Cerebellar nuclear complex (tissue), 1 donor: ENCODE data around the gene TRPC1.
A peak's percentile ranks its signal among the peaks of the same experiment; 100 is the strongest.

Source experiments
- DNase-seq, 2 experiments: peaks; one replicate each; lab custom pipeline; 2025; lab: John Stamatoyannopoulos, UW

The TRPC1 gene

GRCh38 chr3:142839831-142840230 is 116.0 kb downstream of the TRPC1 start:
- no peak for DNase-seq

DNA sequence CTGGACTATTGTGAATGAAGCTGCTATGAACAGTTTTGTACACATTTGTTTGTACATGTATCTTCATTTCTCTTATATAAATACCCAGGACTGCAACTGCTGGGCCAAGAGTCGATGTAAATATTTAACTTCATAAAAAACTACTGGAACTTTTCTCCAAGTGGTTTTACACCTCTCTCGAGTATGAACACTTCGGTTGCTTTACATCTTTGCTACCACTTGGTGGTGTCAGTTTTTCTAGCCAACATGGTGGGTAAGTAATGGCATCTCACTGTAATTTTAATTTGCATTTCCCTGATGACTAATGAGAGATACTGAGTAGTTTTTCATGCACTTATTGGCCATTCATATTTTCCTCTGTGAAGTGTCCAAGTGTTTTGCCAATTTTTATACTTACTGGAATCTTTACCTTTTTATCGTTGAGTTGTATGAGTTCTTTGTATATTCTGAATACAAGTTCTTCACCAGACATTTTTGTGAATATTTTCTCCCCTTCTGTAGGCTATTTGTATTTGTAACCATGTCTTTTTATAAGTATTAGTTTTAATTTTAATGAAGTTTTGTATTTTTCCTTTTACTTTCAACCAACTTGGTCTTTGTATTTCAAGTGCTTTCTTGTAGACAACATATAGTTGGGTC is 120.6 kb downstream of the TRPC1 start:
- no peak for DNase-seq

DNA sequence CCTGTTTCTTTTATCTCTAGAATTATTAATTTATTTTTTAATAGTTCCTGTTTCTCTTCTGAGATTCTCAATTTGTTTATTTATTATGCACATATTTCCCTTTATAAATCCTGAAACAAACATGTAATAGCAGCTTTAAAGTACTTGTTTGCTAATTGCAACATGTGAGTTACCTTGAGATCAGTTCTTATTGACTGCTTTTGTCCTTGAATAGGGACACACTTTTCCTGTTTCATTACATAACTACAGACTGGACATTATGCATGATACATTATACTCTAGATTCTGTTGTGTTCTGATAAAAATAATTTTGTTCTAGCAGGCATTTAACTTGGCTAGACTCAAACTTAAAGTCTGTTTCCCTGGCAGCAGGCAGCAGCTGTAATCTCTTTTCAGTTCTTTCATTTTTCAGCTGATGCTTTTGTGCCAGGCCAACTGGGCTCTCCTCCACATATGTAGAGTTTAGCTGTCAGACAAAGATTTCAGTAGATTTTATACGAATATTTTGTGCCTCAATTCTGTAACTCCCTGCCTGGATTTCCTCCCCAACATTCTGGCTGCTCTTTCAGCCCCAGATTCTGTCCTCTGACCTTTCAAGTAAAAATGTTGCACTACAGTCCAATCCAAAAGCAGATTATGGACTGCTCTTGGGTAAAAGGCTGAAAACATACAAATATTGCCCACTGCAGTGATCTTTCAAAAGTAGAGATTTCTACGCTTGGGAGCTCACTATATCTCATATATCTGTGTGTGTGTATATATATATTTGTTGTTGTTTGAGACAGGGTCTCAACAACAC is 123.1 kb downstream of the TRPC1 start:
- DNase-seq = no peak

DNA sequence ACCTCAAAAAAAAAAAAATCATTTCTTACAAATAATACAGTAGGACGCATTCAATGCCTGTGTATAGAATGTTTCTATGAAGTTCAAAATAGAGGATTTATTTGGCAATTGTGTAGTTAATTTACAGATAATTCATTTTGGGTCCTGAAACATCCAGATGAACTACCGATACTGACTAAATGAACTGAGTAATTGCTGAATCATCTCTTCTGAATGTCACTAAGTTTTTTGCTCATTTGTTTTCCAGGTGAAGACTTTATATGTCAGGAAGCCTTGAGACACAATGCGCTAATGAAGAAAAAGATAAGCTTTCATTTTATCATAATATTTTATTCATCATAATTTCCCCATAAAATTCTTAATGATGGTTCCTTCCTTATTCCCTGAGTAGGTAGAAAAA is 125.3 kb downstream of the TRPC1 start:
- DNase-seq = no peak

DNA sequence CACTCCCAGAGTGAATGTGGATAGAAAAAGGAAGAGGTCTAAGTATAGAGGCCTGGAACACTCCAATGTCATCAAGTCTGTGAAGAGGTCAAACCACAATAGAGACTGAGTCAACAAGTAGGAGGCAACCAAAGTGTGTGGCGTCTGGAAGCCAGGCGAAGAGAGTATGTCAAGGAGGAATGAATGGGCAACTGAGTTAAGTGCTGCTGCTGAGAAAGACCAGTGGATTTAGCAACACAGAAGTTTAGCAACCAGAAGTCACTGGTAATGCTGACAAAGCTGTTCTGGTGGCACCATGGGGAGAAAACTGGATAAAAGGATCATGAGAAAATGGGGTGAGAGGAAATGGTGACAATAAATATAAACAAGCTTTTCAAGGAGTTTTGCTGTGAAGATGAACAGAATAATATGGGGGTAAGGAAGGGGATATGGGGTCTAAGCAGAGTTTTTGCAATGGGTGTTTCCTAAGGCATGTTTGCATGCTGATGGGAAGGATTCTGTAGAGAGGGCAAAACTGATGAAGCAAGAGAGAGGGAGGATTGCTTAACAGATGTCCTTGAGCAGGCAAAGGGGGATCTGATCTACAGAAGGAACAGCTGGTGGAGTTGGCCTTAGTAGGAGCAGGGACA is 126.7 kb downstream of the TRPC1 start:
- DNase-seq = no peak

DNA sequence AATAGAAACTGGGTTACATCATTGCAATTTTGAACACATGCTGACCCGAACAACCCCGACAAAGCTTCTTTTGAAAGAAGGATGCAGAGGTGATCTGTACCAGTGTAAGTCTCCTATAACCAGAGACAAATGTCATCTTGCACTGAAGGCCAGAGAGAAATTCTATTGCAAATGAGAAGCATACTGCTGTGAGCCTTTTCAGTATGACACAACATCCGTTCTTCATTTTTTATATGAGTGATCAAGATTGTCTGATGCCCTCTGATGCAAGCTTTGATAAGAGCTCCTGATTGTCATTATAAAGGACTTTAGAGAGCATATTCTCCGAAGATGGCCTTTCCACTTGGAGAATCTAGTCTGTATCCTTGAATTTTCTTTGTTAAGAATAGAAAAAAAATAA is 128.2 kb downstream of the TRPC1 start:
- DNase-seq = no peak

GRCh38 chr3:142853270-142854168 is 129.7 kb downstream of the TRPC1 start:
- no peak for DNase-seq

- peak; percentile 18 to 57 for DNase-seq
Measured at GRCh38 chr3:142857056-142857455, 133.2 kb downstream of the TRPC1 start.
